Activated CD4-positive, alpha-beta T cell treated with anti-CD3 and anti-CD28 coated beads for 48 hours (primary cell): ENCODE measurements around the gene THAP10.
"Not testable (repeated sequence)": the region's sequence is repeated elsewhere in the genome, so short reads cannot be mapped to it uniquely, and the experiment has no call there.

Experiments
- DNase-seq: peaks from one replicate; pipeline ENCODE4 v3.0.0-alpha.2; 2020

Gene THAP10

DNA sequence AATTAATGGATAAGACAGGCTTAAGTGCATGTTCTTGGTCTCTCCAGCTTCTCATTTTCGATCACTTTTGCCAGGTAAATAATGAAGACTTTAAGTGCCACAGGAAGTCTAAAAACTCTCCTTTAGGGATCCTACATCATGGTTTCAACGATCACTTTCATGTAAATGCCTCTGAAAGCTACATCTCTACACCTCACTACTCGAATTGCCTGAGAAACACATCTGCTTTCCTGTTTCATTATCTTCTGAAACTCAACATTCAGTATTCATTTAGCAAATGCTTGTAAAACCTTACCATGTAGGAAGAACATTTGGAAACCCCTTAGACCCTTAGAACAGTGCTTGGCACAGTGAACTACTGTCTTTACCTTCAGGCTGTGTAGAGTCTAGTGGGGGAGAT lies 16.2 kb downstream of the THAP10 start:
- DNase-seq = no peak

- DNase-seq = no peak
Observed at GRCh38 chr15:70875001-70875782, 17.0 kb downstream of the THAP10 start.

DNA sequence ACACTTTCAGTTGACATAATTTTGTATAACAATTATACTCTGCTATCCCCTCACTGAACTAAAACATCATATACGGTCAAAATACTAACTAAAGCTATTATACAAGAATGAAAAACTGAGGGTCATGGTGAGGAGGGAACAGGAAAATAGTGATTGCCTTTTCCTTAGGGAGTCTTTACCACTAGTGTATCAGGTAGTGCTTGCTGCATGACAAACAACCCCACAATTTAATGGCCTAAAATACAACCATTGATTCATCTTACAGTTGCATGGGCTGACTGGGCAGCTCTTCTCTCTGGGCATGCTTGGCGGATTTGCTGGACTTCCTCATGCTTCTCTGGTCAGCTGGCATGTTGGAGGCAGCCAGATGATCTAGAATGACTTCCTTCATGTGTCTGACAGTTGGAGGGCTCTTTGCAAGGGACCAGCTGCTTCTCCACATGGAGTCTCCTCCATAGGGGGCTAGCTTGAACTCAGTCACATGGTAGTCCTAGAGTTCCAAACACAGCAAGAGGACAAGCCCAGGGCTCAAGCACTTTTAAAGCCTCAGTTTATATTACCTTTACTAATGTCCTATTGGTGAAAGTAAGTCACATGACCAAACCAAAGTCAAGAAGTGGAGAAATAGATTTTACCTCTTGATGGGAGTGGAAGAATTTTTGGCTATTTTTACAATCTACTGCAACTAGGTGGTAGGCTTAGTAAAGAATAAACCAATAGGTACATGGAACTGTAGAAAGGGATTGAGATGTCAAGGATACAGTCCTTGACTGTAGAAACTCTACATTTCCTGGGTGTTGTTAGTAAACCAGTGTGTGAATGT lies 18.8 kb downstream of the THAP10 start:
- no peak for DNase-seq

DNA sequence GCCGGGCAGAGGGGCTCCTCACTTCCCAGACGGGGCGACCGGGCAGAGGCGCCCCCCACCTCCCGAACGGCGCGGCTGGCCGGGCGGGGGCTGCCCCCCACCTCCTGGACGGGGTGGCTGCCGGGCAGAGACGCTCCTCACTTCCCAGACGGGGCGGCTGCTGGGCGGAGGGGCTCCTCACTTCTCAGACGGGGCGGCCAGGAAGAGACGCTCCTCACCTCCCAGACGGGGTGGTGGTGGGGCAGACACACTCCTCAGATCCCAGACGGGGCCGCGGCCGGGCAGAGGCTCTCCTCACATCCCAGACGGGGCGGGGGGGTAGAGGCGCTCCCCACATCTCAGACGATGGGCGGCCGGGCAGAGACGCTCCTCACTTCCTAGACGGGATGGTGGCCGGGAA lies 20.7 kb downstream of the THAP10 start:
- DNase-seq = not testable (repeated sequence)

DNA sequence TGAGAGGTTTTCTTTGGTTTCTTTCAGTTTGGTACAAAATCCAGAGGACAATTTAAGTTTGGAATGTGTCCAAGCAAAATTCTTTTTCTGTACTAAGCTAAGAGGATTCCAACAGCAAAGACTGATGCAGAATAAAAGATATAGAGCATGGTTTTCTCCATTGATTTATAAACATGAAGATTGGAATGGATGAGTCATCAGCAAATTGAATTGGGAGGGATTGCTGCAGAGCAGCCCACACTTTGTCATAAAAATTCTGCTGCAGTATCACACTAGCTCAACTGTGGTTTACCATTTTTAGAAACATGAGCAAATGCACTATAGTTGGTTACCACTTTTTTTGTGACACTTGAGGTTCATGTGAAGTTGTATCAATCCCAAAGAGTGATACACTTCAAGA lies 22.2 kb downstream of the THAP10 start:
- no peak for DNase-seq

DNA sequence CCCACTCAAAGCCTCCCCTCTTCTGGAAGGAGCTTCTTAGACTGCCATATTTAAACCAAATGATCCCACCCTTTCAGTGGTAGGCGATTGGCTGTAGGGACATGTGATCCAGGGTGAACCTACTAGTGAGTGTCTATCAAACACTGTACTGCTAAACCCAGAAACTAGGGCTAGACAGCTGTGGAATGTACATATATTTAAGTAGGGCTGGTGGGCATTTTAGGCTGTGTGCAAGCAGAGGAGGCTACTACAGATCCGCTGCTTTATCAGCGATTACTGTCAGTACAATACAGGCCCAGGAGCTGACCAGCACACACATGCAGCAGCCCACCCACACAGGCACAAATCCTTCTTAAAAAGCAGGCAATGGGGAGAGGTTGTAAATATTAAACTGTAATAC lies 22.9 kb downstream of the THAP10 start:
- no peak for DNase-seq

DNA sequence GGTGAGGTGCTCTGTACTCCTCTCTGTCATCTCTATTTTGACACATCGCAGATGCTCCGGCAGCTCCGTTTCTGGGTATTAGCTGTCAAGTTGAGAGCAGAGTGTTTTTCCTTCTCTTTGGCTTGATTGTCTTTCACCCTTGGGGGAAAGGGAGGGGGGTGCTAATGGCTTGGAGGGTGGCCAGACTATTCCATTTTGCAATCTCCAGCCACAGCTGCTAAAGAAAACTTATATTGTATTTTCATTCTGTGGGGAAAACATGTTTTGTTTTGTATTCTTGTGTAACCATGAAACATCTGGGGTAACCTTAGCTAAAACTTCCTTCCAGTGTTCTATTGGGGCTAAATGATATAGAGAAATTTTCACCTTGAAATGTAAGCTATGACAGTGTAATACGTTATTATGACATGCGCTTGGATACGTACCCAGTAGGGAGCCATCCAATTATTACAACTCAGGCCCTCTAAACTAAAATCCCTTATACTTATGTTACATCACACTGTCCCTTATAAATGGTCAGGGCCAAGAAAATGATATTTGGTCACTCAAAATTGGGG lies 24.2 kb downstream of the THAP10 start:
- no peak for DNase-seq

DNA sequence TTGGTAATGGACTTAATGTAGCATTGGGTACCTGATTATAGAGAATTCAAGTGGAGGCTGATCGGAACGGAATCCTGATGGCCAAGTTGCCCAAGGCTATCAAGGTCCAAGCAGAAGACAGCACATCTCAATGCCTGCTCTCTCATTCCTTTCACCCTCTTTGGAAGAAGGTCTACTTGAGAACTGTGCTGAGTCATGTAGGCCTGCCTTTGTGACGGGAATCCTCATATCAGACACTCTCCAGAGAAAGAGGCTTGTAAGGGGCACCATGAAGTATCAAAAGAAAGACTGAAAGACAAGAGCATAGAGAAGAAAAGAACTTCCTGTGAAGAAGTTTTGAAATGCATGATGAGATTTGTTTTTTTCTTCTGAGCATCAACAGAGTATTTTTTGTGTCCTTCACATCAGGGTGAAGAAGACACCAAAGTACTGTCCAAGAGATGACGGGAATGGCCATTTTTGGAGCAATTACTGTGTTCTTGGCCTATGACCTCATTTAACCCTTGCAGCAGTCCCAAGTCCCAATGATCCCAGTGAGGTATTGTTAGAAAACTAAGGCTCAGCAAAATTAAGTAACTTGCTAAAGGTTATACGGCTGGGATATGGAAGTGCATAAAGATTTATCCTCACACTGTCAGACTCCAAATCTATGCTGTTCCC lies 25.1 kb downstream of the THAP10 start:
- no peak for DNase-seq

DNA sequence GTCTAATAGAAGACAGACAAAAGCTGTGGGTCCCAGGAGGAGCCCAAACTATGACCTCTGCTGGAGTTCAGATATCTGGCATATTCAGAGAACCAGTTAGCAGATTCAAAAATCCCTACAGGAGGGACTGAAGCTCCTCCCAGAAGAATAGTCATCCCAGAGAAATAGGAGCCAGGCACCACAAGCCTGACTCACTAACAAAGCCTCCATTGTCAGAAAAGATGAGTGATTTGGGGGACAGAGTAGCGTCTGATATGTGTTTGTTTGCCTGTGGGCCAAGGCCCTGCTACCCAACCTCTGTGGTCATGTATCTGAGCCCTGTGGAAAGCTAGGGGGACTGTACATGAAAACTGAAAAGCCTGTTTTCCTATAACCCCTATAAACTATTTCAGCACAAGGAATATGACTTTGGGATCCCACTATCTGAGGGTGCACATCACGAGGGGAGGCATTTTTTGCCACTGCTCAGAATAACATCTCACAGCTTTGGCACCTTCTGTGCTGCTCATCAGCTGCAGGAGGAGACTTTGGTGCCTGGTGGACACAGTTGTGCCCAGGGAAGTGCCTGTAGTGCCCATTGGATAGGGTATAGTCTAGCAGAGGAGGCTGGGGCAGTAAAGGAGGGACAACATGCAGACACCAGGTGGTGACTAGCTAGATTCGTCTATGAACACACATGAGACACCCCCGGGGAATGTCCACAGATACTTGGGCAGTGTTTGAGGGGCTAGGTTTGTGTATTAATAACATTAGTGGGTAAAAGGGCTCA lies 28.6 kb downstream of the THAP10 start:
- no peak for DNase-seq

DNA sequence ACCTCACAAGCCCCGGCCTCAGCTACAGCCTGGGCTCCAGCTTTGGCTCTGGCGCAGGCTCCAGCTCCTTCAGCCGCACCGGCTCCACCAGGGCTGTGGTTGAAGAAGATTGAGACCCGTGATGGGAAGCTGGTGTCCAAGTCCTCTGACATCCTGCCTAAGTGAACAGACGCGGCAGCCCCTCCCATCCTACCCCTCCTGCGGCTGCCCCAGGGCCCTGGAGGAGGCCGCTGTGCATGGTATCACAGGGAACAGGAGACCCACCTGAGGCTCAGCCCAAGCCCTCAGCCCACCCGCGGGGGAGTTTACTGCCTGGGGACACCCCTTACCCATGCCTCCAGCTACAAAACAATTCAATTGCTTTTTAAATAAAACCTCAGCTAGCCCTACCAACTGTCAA lies 32.2 kb downstream of the THAP10 start:
- DNase-seq = no peak

GRCh38 chr15:70859322-70859908 lies 32.8 kb downstream of the THAP10 start:
- DNase-seq = no peak

DNA sequence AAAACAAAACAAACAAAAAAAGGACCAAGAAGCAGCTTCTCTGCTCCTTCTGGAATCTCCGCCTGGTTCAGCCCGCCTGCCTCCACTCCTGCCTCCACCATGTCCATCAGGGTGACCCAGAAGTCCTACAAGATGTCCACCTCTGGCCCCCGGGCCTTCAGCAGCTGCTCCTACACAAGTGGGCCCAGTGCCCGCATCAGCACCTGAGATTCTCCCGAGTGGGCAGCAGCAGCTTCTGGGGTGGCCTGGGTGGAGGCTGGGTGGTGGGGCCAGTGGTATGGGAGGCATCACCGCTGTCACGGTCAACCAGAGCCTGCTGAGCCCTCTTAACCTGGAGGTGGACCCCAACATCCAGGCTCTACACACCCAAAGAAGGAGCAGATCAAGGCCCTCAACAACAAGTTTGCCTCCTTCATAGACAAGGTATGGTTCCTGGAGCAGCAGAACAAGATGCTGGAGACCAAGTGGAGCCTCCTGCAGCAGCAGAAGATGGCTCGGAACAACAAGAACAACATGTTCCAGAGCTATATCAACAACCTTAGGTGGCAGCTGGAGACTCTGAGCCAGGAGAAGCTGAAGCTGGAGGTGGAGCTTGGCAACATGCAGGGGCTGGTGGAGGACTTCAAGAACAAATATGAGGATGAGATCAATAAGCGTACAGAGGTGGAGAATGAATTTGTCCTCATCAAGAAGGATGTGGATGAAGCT lies 33.5 kb downstream of the THAP10 start:
- not testable (repeated sequence) for DNase-seq

DNA sequence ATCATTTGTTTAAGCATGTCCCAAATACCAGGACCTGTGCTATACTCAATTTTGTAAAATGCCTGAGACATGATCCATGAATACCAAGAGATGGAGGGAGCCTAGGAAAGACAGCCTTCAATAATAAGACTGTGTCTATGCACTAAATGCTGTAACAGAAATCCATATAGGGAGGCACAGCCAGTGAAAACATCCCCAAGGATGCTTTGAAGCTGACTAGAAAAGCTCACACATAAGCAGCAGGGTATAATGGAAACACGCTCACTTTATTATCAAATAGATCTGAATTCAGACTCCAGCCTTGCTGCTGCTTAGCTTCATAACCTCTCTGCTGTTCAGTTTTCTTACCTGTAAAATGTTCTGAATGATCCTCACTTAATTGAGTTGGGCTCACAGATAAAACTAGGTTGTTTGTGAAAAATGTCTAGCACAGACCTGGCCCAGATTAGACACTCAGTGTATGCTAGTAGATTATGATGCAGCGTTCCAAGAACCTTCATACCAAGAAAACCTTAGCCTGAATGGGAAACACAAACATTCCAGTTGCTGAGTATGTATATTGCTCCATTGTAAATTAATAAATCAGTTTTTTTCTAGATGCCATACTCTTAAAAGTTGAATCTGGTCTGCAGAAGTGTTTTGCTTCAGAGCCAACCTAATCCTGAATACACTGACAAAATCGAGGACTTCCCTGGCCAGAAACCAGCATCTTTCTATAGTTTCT lies 34.5 kb downstream of the THAP10 start:
- no peak for DNase-seq

DNA sequence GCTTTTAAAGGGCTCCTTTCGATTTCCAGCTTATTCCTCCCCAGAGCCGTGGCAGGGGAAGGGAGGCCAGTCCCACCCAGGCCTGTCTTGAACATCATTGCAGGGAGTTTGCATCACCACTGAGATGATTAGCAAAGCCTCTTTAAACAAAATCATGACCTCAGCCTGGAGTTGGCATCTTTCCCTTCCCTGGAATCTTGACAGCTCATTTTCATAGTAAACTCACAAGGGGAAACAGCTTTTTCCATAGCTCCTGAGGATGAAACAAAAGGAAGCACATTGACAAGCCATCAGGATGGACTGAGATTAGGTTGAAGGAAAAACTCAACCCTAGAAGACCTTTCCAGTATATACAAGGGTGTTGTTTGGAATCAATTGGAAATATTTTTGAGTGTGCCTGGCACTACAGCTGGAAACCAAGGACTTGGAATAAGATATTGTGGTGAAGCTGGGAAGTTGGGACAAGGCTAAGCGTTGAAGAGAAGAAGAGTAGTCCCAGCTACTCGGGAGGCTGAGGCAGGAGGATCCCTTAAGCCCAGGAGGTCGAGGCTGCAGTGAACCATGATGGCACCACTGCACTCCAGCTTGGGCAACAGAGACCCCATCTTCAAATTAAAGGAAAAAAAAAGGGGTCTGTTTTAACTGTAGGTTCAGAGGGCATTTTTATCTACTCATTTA lies 35.2 kb downstream of the THAP10 start:
- no peak for DNase-seq

GRCh38 chr15:70856177-70856883 lies 35.9 kb downstream of the THAP10 start:
- DNase-seq = no peak

DNA sequence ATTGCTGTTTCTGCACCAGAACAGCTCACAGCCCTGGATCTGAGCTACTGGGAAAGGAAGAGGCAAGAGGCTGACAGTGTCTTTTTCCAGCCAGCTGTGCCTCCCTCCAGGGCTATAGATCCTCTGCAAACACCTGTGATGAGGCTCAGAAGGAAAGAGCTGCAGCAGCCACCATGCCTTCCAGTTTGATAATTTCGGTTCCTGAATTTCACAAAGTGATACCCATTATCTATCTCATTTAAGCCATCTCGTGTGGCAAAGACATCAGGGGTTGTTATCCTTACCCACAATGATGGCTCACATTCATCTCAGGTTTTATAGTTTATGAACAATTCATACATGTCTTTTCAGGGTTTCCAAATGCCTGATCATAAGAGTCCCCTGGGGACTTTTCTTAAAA lies 36.5 kb downstream of the THAP10 start:
- no peak for DNase-seq

GRCh38 chr15:70854666-70854976 lies 37.6 kb downstream of the THAP10 start:
- DNase-seq = no peak

DNA sequence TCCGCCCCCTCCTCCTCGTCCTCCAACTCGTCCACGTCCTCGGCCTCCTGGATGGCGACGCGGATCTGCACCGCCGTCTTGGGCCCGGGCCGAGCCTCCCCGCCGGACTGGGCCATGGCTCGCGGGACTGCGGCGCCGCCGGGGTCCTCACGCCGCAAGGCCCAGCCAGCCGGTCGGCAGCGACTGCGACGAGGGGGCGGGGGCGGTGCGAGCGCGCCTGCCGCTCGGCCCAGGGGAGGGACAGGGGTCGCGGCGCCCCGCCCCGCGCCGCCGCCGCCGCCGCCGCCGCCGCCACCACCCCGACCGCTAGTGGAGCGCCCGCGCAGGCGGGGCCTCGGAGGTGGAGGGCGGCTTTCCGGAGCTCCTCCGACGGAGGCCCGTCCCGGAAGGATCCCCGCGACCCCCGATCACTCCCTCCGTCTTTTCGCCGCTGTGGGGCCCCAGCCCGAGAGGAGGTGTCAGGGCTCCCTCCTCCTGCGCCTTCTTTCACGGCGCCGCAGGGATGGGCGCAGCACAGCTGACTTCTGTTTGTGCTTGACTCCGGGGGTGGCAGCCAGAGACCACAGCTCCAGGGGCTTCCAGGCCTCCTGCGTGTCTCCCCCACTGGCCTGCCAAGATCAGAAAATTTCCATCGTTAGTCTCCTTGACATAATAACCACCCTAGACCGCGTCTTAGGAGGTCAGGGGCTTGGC lies 38.1 kb downstream of the THAP10 start, which contains the start of gene LARP6:
Gene LARP6, minus strand, starts transcription at position 185 of the 693 bp plus-strand sequence. Its CDS starts 69 bp downstream, at position 116.
- peak; percentile 13 for DNase-seq
